Panc1 (cell line): ENCODE results near the gene ACSL1. TPM values are rescaled to one million over a fixed set of nuclear protein-coding genes. Genes with fewer than 3 reads are reported as not detected.

Source experiments
- ATAC-seq: fragments of 200-7000 bp; cut with Tn5 transposase; 2 replicates; pipeline ENCODE4 v1.9.1; 2020; ENCODE audit warnings: mild to moderate bottlenecking, moderate library complexity
- BruUV-seq: library from RNA; stranded (reverse); fragments of 400-500 nt; replicated peaks from 2 replicates; lab custom pipeline; 2021; lab: Mats Ljungman, UMichigan
- CTCF ChIA-PET: fragments of 300-600 bp; sonication (Branson Sonifier 250); formaldehyde crosslinking; loops from one replicate; lab custom pipeline; 2022; ENCODE audit warnings: antibody characterized with exemption; lab: Charles Lee
- POLR2A ChIA-PET: fragments of 300-600 bp; sonication (Branson Sonifier 250); formaldehyde crosslinking; loops from one replicate; lab custom pipeline; 2022; ENCODE audit warnings: antibody characterized with exemption; lab: Charles Lee
- DNase-seq: peaks from one replicate; pipeline ENCODE4 v3.0.0-alpha.2; 2010; ENCODE audit warnings: low read depth, low spot score
- H3K27ac ChIP-seq: 2 replicates; pipeline ENCODE4 v1.5.1; 2011; ENCODE audit warnings: mild to moderate bottlenecking, low read length, inconsistent platforms
- H3K27me3 ChIP-seq: fragments of 200-500 bp; sonication (Bioruptor generic); 2 replicates; pipeline ENCODE4 v1.6.0; 2014; ENCODE audit warnings: low read length, inconsistent platforms; ENCODE audit not compliant: control insufficient read depth, insufficient read depth
- H3K36me3 ChIP-seq: fragments of 200-500 bp; sonication (Bioruptor generic); 2 replicates; pipeline ENCODE4 v1.5.1; 2014; ENCODE audit warnings: inconsistent platforms, mild to moderate bottlenecking, low read length, moderate library complexity; ENCODE audit not compliant: control insufficient read depth, insufficient read depth
- H3K4me1 ChIP-seq: 2 replicates; pipeline ENCODE4 v1.5.1; 2011; ENCODE audit warnings: inconsistent platforms, mild to moderate bottlenecking, low read length, moderate library complexity; ENCODE audit not compliant: control insufficient read depth, insufficient read depth
- H3K4me3 ChIP-seq, 2 experiments: 2 replicates each; pipeline ENCODE4 v1.5.1; 2011 to 2012; ENCODE audit warnings: low read depth in 2 of 2, low read length in 2 of 2, mild to moderate bottlenecking in 2 of 2, inconsistent platforms in 1 of 2, moderate library complexity in 1 of 2
- H3K9me3 ChIP-seq: fragments of 200-500 bp; sonication (Bioruptor generic); 2 replicates; pipeline ENCODE4 v1.5.1; 2014; ENCODE audit warnings: low read depth, mild to moderate bottlenecking, inconsistent platforms, low read length, moderate library complexity; ENCODE audit not compliant: control insufficient read depth, insufficient read depth
- POLR2AphosphoS5 ChIP-seq: IDR thresholded peaks from 2 replicates; pipeline ENCODE4 v1.6.1; 2012; ENCODE audit warnings: mild to moderate bottlenecking, low read depth, low read length, moderate library complexity
- SIN3A ChIP-seq: IDR thresholded peaks from 2 replicates; pipeline ENCODE4 v1.6.1; 2012; ENCODE audit warnings: low read depth, mild to moderate bottlenecking, low read length, moderate library complexity, borderline replicate concordance; ENCODE audit not compliant: insufficient read depth
- TCF7L2 ChIP-seq: IDR thresholded peaks from 2 replicates; pipeline ENCODE4 v1.6.1; 2011; ENCODE audit warnings: mild to moderate bottlenecking, low read depth, low read length, inconsistent platforms
- in situ Hi-C: cut with HindIII; loops from 2 replicates; pipeline ENCODE4 v1.10.0; 2016; ENCODE audit warnings: low sequenced_read_pairs, low pct_unique_long_range_greater_than_20kb
- intact Hi-C: fragments of 100-400 bp; cut with micrococcal nuclease; formaldehyde crosslinking; loops from one replicate; pipeline ENCODE4 v1.10.0; 2022; ENCODE audit not compliant: unreplicated experiment
- microRNA-seq: library from miRNA; unstranded; fragments of <30 nt; microRNA quantifications from one replicate; pipeline ENCODE4 v1.1.0, GENCODE V29; 2020; ENCODE audit not compliant: unreplicated experiment
- total RNA-seq: library from RNA; stranded (reverse); gene quantifications from one replicate; pipeline ENCODE4 v1.2.1, GENCODE V29; 2021; ENCODE audit not compliant: unreplicated experiment
- TF ChIP-seq, protein P1 (sequence below): fragments of 450-650 bp; IDR thresholded peaks from 2 replicates; pipeline ENCODE4 v1.5.1; 2017; ENCODE audit warnings: mild to moderate bottlenecking
- TF ChIP-seq, protein P2 (sequence below), 2 experiments: IDR thresholded peaks; 2 replicates each; pipeline ENCODE4 v1.6.1; 2011 to 2012; ENCODE audit warnings: low read depth in 2 of 2, control low read depth in 1 of 2, low read length in 1 of 2, mild to moderate bottlenecking in 1 of 2, moderate library complexity in 1 of 2; ENCODE audit not compliant: insufficient read depth in 1 of 2

Gene ACSL1
- total RNA-seq, 1 experiment from 2014 or later: 15.4 TPM

DNA sequence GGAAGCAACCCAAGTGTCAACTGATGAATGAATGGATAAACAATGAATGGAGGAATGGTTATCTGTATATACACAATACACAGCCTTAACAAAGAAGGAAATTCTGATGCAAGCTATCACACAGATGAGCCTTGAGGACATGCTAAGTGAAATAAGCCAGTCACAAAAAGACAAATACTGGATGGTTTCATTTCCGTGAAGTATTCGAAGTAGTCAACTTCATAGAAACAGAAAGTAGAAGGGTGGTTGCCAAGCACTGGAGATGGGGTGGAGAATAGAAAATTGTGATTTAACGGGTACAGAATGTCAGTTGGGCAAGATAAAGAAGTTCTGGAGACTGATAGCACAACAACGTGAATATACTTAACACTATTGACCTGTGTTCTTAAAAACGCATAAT, 120.1 kb downstream of the ACSL1 start:
- Histone ChIP-seq H3K36me3 (peaks cover 4% of the 10 kb centered on the region; the same call in 1 of the 2 replicates), H3K27ac (no peak overlapping the region), H3K9me3 (no peaks in the 10 kb centered on the region), H3K27me3 (no peaks in the 10 kb centered on the region), H3K4me3 (no peak overlapping the region), H3K4me1 (no peaks in the 10 kb centered on the region)
- in situ Hi-C loops: no loop called here
- intact Hi-C loops: no loop called here
- POLR2A ChIA-PET: no interaction called here
- no TSS peak for BruUV-seq
- no peak for TF ChIP-seq TCF7L2
- TF ChIP-seq SIN3A: no peak
- TF ChIP-seq, protein P1, sequence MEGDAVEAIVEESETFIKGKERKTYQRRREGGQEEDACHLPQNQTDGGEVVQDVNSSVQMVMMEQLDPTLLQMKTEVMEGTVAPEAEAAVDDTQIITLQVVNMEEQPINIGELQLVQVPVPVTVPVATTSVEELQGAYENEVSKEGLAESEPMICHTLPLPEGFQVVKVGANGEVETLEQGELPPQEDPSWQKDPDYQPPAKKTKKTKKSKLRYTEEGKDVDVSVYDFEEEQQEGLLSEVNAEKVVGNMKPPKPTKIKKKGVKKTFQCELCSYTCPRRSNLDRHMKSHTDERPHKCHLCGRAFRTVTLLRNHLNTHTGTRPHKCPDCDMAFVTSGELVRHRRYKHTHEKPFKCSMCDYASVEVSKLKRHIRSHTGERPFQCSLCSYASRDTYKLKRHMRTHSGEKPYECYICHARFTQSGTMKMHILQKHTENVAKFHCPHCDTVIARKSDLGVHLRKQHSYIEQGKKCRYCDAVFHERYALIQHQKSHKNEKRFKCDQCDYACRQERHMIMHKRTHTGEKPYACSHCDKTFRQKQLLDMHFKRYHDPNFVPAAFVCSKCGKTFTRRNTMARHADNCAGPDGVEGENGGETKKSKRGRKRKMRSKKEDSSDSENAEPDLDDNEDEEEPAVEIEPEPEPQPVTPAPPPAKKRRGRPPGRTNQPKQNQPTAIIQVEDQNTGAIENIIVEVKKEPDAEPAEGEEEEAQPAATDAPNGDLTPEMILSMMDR: no peak
- TF ChIP-seq, protein P2, sequence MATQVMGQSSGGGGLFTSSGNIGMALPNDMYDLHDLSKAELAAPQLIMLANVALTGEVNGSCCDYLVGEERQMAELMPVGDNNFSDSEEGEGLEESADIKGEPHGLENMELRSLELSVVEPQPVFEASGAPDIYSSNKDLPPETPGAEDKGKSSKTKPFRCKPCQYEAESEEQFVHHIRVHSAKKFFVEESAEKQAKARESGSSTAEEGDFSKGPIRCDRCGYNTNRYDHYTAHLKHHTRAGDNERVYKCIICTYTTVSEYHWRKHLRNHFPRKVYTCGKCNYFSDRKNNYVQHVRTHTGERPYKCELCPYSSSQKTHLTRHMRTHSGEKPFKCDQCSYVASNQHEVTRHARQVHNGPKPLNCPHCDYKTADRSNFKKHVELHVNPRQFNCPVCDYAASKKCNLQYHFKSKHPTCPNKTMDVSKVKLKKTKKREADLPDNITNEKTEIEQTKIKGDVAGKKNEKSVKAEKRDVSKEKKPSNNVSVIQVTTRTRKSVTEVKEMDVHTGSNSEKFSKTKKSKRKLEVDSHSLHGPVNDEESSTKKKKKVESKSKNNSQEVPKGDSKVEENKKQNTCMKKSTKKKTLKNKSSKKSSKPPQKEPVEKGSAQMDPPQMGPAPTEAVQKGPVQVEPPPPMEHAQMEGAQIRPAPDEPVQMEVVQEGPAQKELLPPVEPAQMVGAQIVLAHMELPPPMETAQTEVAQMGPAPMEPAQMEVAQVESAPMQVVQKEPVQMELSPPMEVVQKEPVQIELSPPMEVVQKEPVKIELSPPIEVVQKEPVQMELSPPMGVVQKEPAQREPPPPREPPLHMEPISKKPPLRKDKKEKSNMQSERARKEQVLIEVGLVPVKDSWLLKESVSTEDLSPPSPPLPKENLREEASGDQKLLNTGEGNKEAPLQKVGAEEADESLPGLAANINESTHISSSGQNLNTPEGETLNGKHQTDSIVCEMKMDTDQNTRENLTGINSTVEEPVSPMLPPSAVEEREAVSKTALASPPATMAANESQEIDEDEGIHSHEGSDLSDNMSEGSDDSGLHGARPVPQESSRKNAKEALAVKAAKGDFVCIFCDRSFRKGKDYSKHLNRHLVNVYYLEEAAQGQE (IDR thresholded peaks at IDR 0.05; ENCODE audit: insufficient read depth in 1 of 2, low read depth in 2 of 2, low read length in 1 of 2): no peak
- no peak for TF ChIP-seq POLR2AphosphoS5
- ATAC-seq: no peak
- DNase-seq: no peak
- CTCF ChIA-PET: no interaction called here

Small RNA genes lying within 50 kb of the gene (microRNA-seq; reads per million reads assigned to microRNA genes)
- gene MIR3945: not detected

Other genes with a start within 250 kb of the ACSL1 start
- gene CASP3, start 176.5 kb downstream of the ACSL1 start, total RNA-seq: 24.3 TPM
- 11.7 TPM for gene PRIMPOL, start 176.2 kb downstream of the ACSL1 start, total RNA-seq
- gene CENPU, start 91.9 kb downstream of the ACSL1 start, total RNA-seq: 16.6 TPM
- not detected for gene HELT, start 192.5 kb upstream of the ACSL1 start, total RNA-seq